ENCODE measurements around the gene TSSK2.

Gene TSSK2

DNA sequence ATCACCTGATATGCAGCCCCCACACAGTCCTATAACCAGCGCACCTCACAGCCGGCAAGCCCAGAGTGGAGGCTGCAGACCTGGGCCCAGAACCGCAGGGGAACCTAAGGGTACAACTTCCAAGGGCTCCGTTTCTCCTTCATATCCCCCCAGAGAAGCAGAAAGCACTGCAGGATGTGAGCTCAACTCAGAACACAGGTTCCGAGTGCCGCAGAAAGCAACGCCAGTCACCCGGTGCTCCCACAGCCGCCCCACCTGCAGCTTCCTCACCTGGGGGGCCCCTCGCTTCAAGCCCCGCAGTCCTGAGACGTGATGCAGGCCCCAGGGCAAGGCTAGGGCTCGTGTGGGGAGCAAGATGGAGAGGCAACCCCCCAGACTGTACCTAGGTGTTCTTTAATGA lies 2.5 kb downstream of the TSSK2 start:
- no peaks in the 10 kb centered on the region for H3K4me1 ChIP-seq (ENCODE audit: control insufficient read depth, insufficient read depth, low read length)
- no peak overlapping the region for H3K4me3 ChIP-seq (ENCODE audit: low read depth, low read length)
- H3K9me3 ChIP-seq (ENCODE audit: control insufficient read depth, insufficient read depth, low read depth, low read length) = no peaks in the 10 kb centered on the region
- TF ChIP-seq ZNF2 (tag by site-specific recombination; IDR thresholded peaks at IDR 0.05) (no peak), KLF7 (tag by site-specific recombination; IDR thresholded peaks at IDR 0.05; ENCODE audit: borderline replicate concordance) (no peak), ZBTB48 (tag by site-specific recombination; IDR thresholded peaks at IDR 0.05) (no peak), IKZF3 (tag by site-specific recombination; IDR thresholded peaks at IDR 0.05) (no peak), ZNF48 (tag by site-specific recombination; IDR thresholded peaks at IDR 0.05) (no peak), ZNF302 (tag by site-specific recombination; IDR thresholded peaks at IDR 0.05; ENCODE audit: low read depth) (no peak), ZFP69B (tag by site-specific recombination; IDR thresholded peaks at IDR 0.05) (no peak), ZNF223 (tag by site-specific recombination; IDR thresholded peaks at IDR 0.05) (no peak), ZNF530 (tag by site-specific recombination; IDR thresholded peaks at IDR 0.05; ENCODE audit: low read depth) (no peak), ZNF664 (tag by site-specific recombination; IDR thresholded peaks at IDR 0.05) (no peak), ZNF596 (tag by site-specific recombination; IDR thresholded peaks at IDR 0.05) (no peak)
- TF ChIP-seq, protein P1, sequence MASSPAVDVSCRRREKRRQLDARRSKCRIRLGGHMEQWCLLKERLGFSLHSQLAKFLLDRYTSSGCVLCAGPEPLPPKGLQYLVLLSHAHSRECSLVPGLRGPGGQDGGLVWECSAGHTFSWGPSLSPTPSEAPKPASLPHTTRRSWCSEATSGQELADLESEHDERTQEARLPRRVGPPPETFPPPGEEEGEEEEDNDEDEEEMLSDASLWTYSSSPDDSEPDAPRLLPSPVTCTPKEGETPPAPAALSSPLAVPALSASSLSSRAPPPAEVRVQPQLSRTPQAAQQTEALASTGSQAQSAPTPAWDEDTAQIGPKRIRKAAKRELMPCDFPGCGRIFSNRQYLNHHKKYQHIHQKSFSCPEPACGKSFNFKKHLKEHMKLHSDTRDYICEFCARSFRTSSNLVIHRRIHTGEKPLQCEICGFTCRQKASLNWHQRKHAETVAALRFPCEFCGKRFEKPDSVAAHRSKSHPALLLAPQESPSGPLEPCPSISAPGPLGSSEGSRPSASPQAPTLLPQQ (tag by site-specific recombination; IDR thresholded peaks at IDR 0.05) = no peak
- TF ChIP-seq, protein P2, sequence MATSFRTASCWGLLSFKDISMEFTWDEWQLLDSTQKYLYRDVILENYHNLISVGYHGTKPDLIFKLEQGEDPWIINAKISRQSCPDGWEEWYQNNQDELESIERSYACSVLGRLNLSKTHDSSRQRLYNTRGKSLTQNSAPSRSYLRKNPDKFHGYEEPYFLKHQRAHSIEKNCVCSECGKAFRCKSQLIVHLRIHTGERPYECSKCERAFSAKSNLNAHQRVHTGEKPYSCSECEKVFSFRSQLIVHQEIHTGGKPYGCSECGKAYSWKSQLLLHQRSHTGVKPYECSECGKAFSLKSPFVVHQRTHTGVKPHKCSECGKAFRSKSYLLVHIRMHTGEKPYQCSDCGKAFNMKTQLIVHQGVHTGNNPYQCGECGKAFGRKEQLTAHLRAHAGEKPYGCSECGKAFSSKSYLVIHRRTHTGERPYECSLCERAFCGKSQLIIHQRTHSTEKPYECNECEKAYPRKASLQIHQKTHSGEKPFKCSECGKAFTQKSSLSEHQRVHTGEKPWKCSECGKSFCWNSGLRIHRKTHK (tag by site-specific recombination; IDR thresholded peaks at IDR 0.05) = no peak
- TF ChIP-seq, protein P3, sequence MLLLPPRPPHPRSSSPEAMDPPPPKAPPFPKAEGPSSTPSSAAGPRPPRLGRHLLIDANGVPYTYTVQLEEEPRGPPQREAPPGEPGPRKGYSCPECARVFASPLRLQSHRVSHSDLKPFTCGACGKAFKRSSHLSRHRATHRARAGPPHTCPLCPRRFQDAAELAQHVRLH (tag by site-specific recombination; IDR thresholded peaks at IDR 0.05) = no peak
- H3K27ac ChIP-seq (ENCODE audit: extremely low read depth, low read depth, low read length) = no peak overlapping the region
- CTCF ChIA-PET = interaction anchor here (0.7 kb wide), 1 partner anchor 45 kb away, joined by 3 read pairs; the partner anchor contains the start of gene SLC25A1
- POLR2A ChIA-PET = interaction anchor here (1.1 to 4.8 kb wide), 3 partner anchors 11 to 30 kb away, joined by 7 to 26 read pairs (median 8); partner anchors contain the start of genes DGCR2 and ESS2
- peaks cover 4 to 76% of the 10 kb centered on the region in 2 experiments; a peak in 2 of 3 replicates for H3K36me3 ChIP-seq (ENCODE audit: control insufficient read depth in 2 of 2, insufficient read depth in 1 of 2, low read length in 2 of 2)

DNA sequence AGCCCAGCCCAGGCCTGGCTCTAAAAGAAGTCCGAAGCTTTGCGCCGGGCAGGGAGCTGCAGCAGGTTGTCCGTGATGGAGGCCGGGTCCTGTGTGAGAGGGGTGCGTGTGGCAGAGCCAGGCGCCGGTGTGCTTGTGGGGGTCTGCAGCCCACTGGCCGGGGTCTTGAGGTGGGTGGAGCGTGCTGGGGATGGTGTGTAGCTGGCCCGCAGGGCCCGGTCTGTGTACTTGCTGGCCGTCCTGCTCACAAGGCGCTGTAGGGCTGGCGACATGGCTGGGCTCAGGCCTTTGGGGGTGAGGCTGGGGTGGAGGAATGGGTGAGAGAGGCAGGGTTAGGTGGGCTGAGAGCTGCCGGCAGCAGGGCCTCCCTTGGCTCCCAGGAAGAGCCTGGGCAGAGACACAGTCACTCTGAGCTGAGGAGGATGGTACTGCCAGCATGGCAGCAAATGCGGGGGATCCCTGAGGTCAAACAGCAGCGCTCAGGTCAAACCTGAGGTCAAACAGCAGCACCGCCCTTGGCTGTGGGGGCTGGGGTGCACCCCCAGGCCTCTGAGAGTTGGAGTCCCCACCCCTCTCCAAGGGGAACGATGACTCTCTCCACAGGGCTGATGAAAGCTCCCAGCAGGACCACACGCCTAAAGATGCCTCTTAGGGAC lies 3.2 kb downstream of the TSSK2 start:
- no peak overlapping the region for H3K4me3 ChIP-seq (ENCODE audit: low read depth, low read length)
- H3K36me3 ChIP-seq (ENCODE audit: control insufficient read depth in 2 of 2, insufficient read depth in 1 of 2, low read length in 2 of 2) = peaks cover 4 to 84% of the 10 kb centered on the region in 2 experiments; a peak in 2 of 3 replicates
- ChIA-PET CTCF (no interaction called here), POLR2A (interaction anchor here (1.1 to 4.8 kb wide), 3 partner anchors 10 to 41 kb away, joined by 3 to 26 read pairs (median 8); partner anchors contain the start of genes DGCR2 and ESS2)
- H3K4me1 ChIP-seq (ENCODE audit: control insufficient read depth, insufficient read depth, low read length) = no peaks in the 10 kb centered on the region
- no peak overlapping the region for H3K27ac ChIP-seq (ENCODE audit: extremely low read depth, low read depth, low read length)
- no peaks in the 10 kb centered on the region for H3K9me3 ChIP-seq (ENCODE audit: control insufficient read depth, insufficient read depth, low read depth, low read length)
- TF ChIP-seq ZNF514 (tag by site-specific recombination; IDR thresholded peaks at IDR 0.05) (no peak), SETDB1 (IDR thresholded peaks at IDR 0.05; ENCODE audit: insufficient read length, low read length) (no peak), SCRT1 (tag by site-specific recombination; IDR thresholded peaks at IDR 0.05; ENCODE audit: borderline replicate concordance) (no peak), GLI2 (tag by site-specific recombination; IDR thresholded peaks at IDR 0.05; ENCODE audit: borderline replicate concordance, low read depth) (no peak), ZNF23 (tag by site-specific recombination; IDR thresholded peaks at IDR 0.05; ENCODE audit: borderline replicate concordance) (no peak), ZNF146 (tag by site-specific recombination; IDR thresholded peaks at IDR 0.05) (no peak), ZNF701 (tag by site-specific recombination; IDR thresholded peaks at IDR 0.05) (no peak), ZNF221 (tag by site-specific recombination; IDR thresholded peaks at IDR 0.05; ENCODE audit: borderline replicate concordance) (no peak), ZNF324 (tag by site-specific recombination; IDR thresholded peaks at IDR 0.05) (no peak), ZFP69B (tag by site-specific recombination; IDR thresholded peaks at IDR 0.05) (no peak), ZNF571 (tag by site-specific recombination; IDR thresholded peaks at IDR 0.05) (no peak), ZNF785 (tag by site-specific recombination; IDR thresholded peaks at IDR 0.05) (no peak)
- TF ChIP-seq, protein P4, sequence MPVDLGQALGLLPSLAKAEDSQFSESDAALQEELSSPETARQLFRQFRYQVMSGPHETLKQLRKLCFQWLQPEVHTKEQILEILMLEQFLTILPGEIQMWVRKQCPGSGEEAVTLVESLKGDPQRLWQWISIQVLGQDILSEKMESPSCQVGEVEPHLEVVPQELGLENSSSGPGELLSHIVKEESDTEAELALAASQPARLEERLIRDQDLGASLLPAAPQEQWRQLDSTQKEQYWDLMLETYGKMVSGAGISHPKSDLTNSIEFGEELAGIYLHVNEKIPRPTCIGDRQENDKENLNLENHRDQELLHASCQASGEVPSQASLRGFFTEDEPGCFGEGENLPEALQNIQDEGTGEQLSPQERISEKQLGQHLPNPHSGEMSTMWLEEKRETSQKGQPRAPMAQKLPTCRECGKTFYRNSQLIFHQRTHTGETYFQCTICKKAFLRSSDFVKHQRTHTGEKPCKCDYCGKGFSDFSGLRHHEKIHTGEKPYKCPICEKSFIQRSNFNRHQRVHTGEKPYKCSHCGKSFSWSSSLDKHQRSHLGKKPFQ (tag by site-specific recombination; IDR thresholded peaks at IDR 0.05) = no peak
- TF ChIP-seq, protein P1 (tag by site-specific recombination; IDR thresholded peaks at IDR 0.05) = no peak
- TF ChIP-seq, protein P5, sequence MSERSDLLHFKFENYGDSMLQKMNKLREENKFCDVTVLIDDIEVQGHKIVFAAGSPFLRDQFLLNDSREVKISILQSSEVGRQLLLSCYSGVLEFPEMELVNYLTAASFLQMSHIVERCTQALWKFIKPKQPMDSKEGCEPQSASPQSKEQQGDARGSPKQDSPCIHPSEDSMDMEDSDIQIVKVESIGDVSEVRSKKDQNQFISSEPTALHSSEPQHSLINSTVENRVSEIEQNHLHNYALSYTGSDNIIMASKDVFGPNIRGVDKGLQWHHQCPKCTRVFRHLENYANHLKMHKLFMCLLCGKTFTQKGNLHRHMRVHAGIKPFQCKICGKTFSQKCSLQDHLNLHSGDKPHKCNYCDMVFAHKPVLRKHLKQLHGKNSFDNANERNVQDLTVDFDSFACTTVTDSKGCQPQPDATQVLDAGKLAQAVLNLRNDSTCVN (tag by site-specific recombination; optimal IDR thresholded peaks at IDR 0.05) = no peak
